Neural progenitor cell (in vitro differentiated cells): Measurements from ENCODE around the gene ZCWPW1. TPM values are rescaled to one million over a fixed set of nuclear protein-coding genes. Genes with fewer than 3 reads are reported as not detected.

Source experiments
- DNase-seq: peaks from one replicate; pipeline ENCODE4 v3.0.0-alpha.2; 2016; ENCODE audit warnings: low spot score
- H2AFZ ChIP-seq: fragments of 200-600 bp; sonication (generic); replicated peaks from 2 replicates; pipeline ENCODE4 v1.6.1; 2016; ENCODE audit warnings: antibody characterized with exemption
- H3F3A ChIP-seq: fragments of 200-600 bp; sonication (generic); 2 replicates; pipeline ENCODE4 v1.6.1; 2016; ENCODE audit warnings: antibody characterized with exemption, low read depth
- H3K27ac ChIP-seq: fragments of 200-600 bp; sonication (generic); 2 replicates; pipeline ENCODE4 v1.5.1; 2016; ENCODE audit warnings: mild to moderate bottlenecking
- H3K27me3 ChIP-seq: fragments of 200-600 bp; sonication (generic); 2 replicates; pipeline ENCODE4 v1.6.1; 2016; ENCODE audit warnings: mild to moderate bottlenecking, moderate library complexity
- H3K36me3 ChIP-seq: fragments of 200-600 bp; sonication (generic); 2 replicates; pipeline ENCODE4 v1.5.1; 2016
- H3K4me1 ChIP-seq: fragments of 200-600 bp; sonication (generic); 2 replicates; pipeline ENCODE4 v1.6.1; 2016; ENCODE audit warnings: mixed run types
- H3K4me2 ChIP-seq: fragments of 200-600 bp; sonication (generic); 2 replicates; pipeline ENCODE4 v1.6.1; 2016
- H3K4me3 ChIP-seq: fragments of 200-600 bp; sonication (generic); 2 replicates; pipeline ENCODE4 v1.5.1; 2016
- H3K79me2 ChIP-seq: fragments of 200-600 bp; sonication (generic); 2 replicates; pipeline ENCODE4 v1.6.1; 2016; ENCODE audit warnings: low read depth
- H3K9ac ChIP-seq: fragments of 200-600 bp; sonication (generic); 2 replicates; pipeline ENCODE4 v1.6.1; 2016
- H3K9me3 ChIP-seq: fragments of 200-600 bp; sonication (generic); 2 replicates; pipeline ENCODE4 v1.5.1; 2016; ENCODE audit warnings: low read depth
- H4K20me1 ChIP-seq: fragments of 200-600 bp; sonication (generic); 2 replicates; pipeline ENCODE4 v1.6.1; 2016; ENCODE audit warnings: low read depth
- H3K27ac Mint-ChIP-seq: 3 replicates; pipeline ENCODE4 v1.8.0; 2021; ENCODE audit warnings: mixed read lengths
- H3K27me3 Mint-ChIP-seq: 2 replicates; pipeline ENCODE4 v1.8.0; 2022; ENCODE audit warnings: low read depth, mild to moderate bottlenecking, inconsistent platforms, moderate library complexity, mixed read lengths; ENCODE audit not compliant: insufficient read depth
- H3K36me3 Mint-ChIP-seq: 3 replicates; pipeline ENCODE4 v1.8.0; 2021; ENCODE audit warnings: mixed read lengths
- H3K4me1 Mint-ChIP-seq: 3 replicates; pipeline ENCODE4 v1.8.0; 2021; ENCODE audit warnings: mixed read lengths
- H3K4me3 Mint-ChIP-seq: 3 replicates; pipeline ENCODE4 v1.8.0; 2021; ENCODE audit warnings: mild to moderate bottlenecking, moderate library complexity, mixed read lengths
- H3K9me3 Mint-ChIP-seq: 3 replicates; pipeline ENCODE4 v1.8.0; 2020; ENCODE audit warnings: mixed read lengths
- CTCF ChIP-seq: fragments of 200-600 bp; sonication (generic); IDR thresholded peaks from 2 replicates; pipeline ENCODE4 v1.5.1; 2017; ENCODE audit warnings: antibody characterized with exemption, mild to moderate bottlenecking
- EZH2 ChIP-seq: fragments of 200-600 bp; sonication (generic); IDR thresholded peaks from 2 replicates; pipeline ENCODE4 v1.6.1; 2017; ENCODE audit warnings: antibody characterized with exemption, mild to moderate bottlenecking, moderate library complexity
- EZH2phosphoT487 ChIP-seq: fragments of 200-600 bp; sonication (generic); IDR thresholded peaks from 2 replicates; pipeline ENCODE4 v1.6.1; 2017; ENCODE audit warnings: antibody characterized with exemption
- total RNA-seq: library from RNA; depleted of rRNA; stranded (reverse); fragments of >200 nt; gene quantifications from 2 replicates; pipeline ENCODE4 v1.2.3, GENCODE V29; 2015; ENCODE audit warnings: low replicate concordance

Gene ZCWPW1
- total RNA-seq, 1 donor from 2014 or later: 1.4 TPM

- Mint-ChIP-seq H3K4me3 (no peak overlapping the region), H3K27me3 (no peaks in the 10 kb centered on the region), H3K4me1 (peaks cover 3% of the 10 kb centered on the region), H3K9me3 (no peaks in the 10 kb centered on the region), H3K27ac (no peak overlapping the region), H3K36me3 (no peaks in the 10 kb centered on the region)
- no peak overlapping the region for H3K4me3 ChIP-seq
- no peak overlapping the region for H3K4me2 ChIP-seq
- no peaks in the 10 kb centered on the region for H3K4me1 ChIP-seq
- H3K9ac ChIP-seq: no peak overlapping the region
- TF ChIP-seq CTCF: no peak
- TF ChIP-seq EZH2phosphoT487: no peak
- no peak for TF ChIP-seq EZH2
- H3K36me3 ChIP-seq: no peaks in the 10 kb centered on the region
- no peaks in the 10 kb centered on the region for H3F3A ChIP-seq
- no peaks in the 10 kb centered on the region for H3K9me3 ChIP-seq
- H4K20me1 ChIP-seq: no peaks in the 10 kb centered on the region
- H3K79me2 ChIP-seq: no peaks in the 10 kb centered on the region
- H2AFZ ChIP-seq: no peak overlapping the region
- no peak for DNase-seq
- no peaks in the 10 kb centered on the region for H3K27me3 ChIP-seq
- no peak overlapping the region for H3K27ac ChIP-seq
Observed at GRCh38 chr7:100418930-100419659, 9.4 kb downstream of the ZCWPW1 start.

GRCh38 chr7:100415448-100415847 is 13.1 kb downstream of the ZCWPW1 start:
- Histone ChIP-seq H3K4me3 (no peak overlapping the region), H3K36me3 (no peaks in the 10 kb centered on the region), H3K79me2 (no peaks in the 10 kb centered on the region), H3K27me3 (peaks cover 10% of the 10 kb centered on the region), H3K27ac (no peak overlapping the region), H3K9ac (no peak overlapping the region), H4K20me1 (no peaks in the 10 kb centered on the region), H3K4me2 (no peak overlapping the region), H3K9me3 (no peaks in the 10 kb centered on the region), H3F3A (peaks cover 3% of the 10 kb centered on the region), H2AFZ (no peak overlapping the region), H3K4me1 (no peaks in the 10 kb centered on the region)
- no peak overlapping the region for H3K27ac Mint-ChIP-seq
- DNase-seq: no peak
- H3K4me3 Mint-ChIP-seq: no peak overlapping the region
- peaks cover 6% of the 10 kb centered on the region for H3K4me1 Mint-ChIP-seq
- H3K9me3 Mint-ChIP-seq: no peaks in the 10 kb centered on the region
- H3K27me3 Mint-ChIP-seq: no peaks in the 10 kb centered on the region
- TF ChIP-seq EZH2phosphoT487: no peak
- TF ChIP-seq CTCF: no peak
- no peak for TF ChIP-seq EZH2
- H3K36me3 Mint-ChIP-seq: no peaks in the 10 kb centered on the region

- Histone ChIP-seq H3F3A (peaks cover 3% of the 10 kb centered on the region), H4K20me1 (no peaks in the 10 kb centered on the region), H3K9ac (no peak overlapping the region), H3K79me2 (no peaks in the 10 kb centered on the region), H3K36me3 (no peaks in the 10 kb centered on the region), H3K9me3 (no peaks in the 10 kb centered on the region), H3K27ac (no peak overlapping the region), H3K4me2 (no peak overlapping the region), H3K4me3 (no peak overlapping the region), H2AFZ (no peak overlapping the region), H3K4me1 (no peaks in the 10 kb centered on the region), H3K27me3 (peaks cover 24% of the 10 kb centered on the region)
- peaks cover 3% of the 10 kb centered on the region for H3K4me1 Mint-ChIP-seq
- no peaks in the 10 kb centered on the region for H3K36me3 Mint-ChIP-seq
- H3K27ac Mint-ChIP-seq: no peak overlapping the region
- TF ChIP-seq EZH2phosphoT487 (no peak), CTCF (no peak), EZH2 (no peak)
- no peaks in the 10 kb centered on the region for H3K9me3 Mint-ChIP-seq
- no peak for DNase-seq
- no peak overlapping the region for H3K4me3 Mint-ChIP-seq
- no peaks in the 10 kb centered on the region for H3K27me3 Mint-ChIP-seq
Observed at GRCh38 chr7:100413889-100414288, 14.6 kb downstream of the ZCWPW1 start.
